ENCODE results near the gene AMOTL2. TPM values are rescaled to one million over a fixed set of nuclear protein-coding genes. Genes with fewer than 3 reads are reported as not detected.

AMOTL2 gene
- total and polyA plus RNA-seq, 2 donors (not counting 3 experiments of a cell fraction or from before 2014, with no cell fraction given) = 130 to 145 TPM

DNA sequence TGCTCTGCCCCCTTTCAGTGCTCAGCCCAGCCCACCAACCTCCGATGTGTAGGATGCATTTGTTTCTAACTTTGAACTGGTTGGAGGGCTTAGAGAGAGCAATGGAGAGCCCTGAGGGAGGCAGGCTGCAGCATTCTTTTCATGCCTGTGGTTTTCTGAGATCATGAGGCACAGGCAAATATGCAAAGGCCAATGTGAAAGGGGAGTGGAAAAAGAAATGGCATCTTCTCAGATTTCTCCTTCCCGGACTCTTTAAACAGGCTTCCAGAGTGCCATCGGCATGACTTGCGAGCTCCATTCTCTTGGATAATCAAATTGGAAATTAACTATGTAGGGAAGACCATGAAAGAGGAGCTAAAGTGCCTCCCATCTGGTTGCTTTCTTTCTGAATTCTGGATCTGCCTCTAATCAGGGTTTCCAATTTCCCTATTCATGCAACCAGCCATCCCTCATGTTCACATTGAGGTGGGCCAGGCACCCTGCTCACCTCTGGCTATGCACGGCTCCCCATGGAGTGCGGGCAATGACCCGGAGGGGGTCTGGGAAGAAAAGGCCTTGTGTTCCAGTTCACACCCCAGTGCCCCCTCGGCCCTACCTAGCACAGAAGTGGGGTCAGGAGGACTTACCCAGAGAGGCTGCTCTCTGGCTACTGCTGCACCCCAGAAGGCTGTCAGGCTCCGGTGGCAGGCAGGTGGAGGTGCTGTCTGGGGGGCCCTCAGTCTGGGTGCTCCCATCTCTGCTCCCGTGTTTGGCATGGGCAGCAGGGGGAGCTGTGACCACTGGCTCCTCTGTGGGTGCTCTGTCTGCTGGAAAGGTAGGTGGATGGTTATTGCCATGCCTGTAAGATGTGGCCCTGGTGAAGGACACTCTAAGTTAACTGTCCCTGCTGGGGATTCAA is 16.1 kb downstream of the AMOTL2 start:
- Histone ChIP-seq H3K9me3 (replicated peaks; ENCODE audit: control insufficient read depth, insufficient read depth, low read length) (no peaks in the 10 kb centered on the region), H3K4me3 (replicated peaks in 1 of 3; ENCODE audit: insufficient read depth in 1 of 3, low read depth in 1 of 3, low read length in 3 of 3) (no peak overlapping the region), H3K27ac (ENCODE audit: insufficient read depth, low read depth, low read length) (no peak overlapping the region), H3K79me2 (ENCODE audit: control insufficient read depth, insufficient read depth, low read length) (peaks cover 63% of the 10 kb centered on the region), H3K27me3 (ENCODE audit: control insufficient read depth in 2 of 2, insufficient read depth in 2 of 2, low read length in 2 of 2) (no peaks in the 10 kb centered on the region), H3K4me1 (ENCODE audit: control insufficient read depth, extremely low read depth, insufficient read depth, low read length) (peaks cover 18% of the 10 kb centered on the region), H3K4me2 (ENCODE audit: insufficient read depth, low read length) (no peak overlapping the region), H3K36me3 (ENCODE audit: control insufficient read depth in 2 of 2, extremely low read depth in 1 of 2, insufficient read depth in 2 of 2, low read length in 2 of 2) (peaks cover 71 to 84% of the 10 kb centered on the region in 2 experiments), H3K9ac (replicated peaks; ENCODE audit: extremely low read depth, insufficient read depth, low read length) (no peak overlapping the region), H4K20me1 (replicated peaks; ENCODE audit: control insufficient read depth, extremely low read depth, insufficient read depth, low read length) (no peaks in the 10 kb centered on the region), H2AFZ (ENCODE audit: low read depth, low read length) (no peak overlapping the region), H3K9me1 (replicated peaks; ENCODE audit: control insufficient read depth, extremely low read depth, insufficient read depth, low read length) (no peaks in the 10 kb centered on the region)
- TF ChIP-seq CTCF (IDR thresholded peaks at IDR 0.05; ENCODE audit: extremely low read depth in 1 of 2, insufficient read depth in 1 of 2, low read depth in 1 of 2, low read length in 2 of 2) (peak; percentile 39 to 53), JUN (IDR thresholded peaks at IDR 0.05; ENCODE audit: borderline replicate concordance, insufficient read depth, insufficient read length, low read depth) (no peak), POLR2AphosphoS5 (IDR thresholded peaks at IDR 0.05; ENCODE audit: insufficient read depth, low read depth, low read length) (peak; percentile 2)
- ChIA-PET CTCF (interaction anchor here (1.0 to 4.3 kb wide), 8 partner anchors 11 to 125 kb away, joined by 3 to 27 read pairs (median 10); no protein-coding TSS in a partner anchor), POLR2A (interaction anchor here (0.6 to 3.9 kb wide), 6 partner anchors 8 to 45 kb away, joined by 3 to 17 read pairs (median 4); partner anchors contain the start of gene AMOTL2)
- FAIRE-seq (peak; percentile 61), DNase-seq (ENCODE audit: low read depth, low spot score) (peak; percentile 12)
- dilution Hi-C loops (cut with MboI; ENCODE audit: extremely low pct_ligation_motif_present, low sequenced_read_pairs) (no loop called here), intact Hi-C loops (cut with micrococcal nuclease) (no loop called here)
- BruUV-seq (replicated peaks) = no TSS peak

Data from endothelial cell of umbilical vein (primary cell).